GM21360 (cell line): ENCODE results near the gene PPP1R9A.

Experiments
- ATAC-seq: cut with Tn5 transposase; IDR thresholded peaks from one replicate; pipeline ENCODE4 v1.9.1; 2021; ENCODE audit warnings: mild to moderate bottlenecking, moderate library complexity; ENCODE audit not compliant: unreplicated experiment

Gene PPP1R9A

GRCh38 chr7:95092324-95092723, 184.9 kb downstream of the PPP1R9A start:
- ATAC-seq = no peak

GRCh38 chr7:95095259-95095965, 188.0 kb downstream of the PPP1R9A start:
- ATAC-seq = no peak

DNA sequence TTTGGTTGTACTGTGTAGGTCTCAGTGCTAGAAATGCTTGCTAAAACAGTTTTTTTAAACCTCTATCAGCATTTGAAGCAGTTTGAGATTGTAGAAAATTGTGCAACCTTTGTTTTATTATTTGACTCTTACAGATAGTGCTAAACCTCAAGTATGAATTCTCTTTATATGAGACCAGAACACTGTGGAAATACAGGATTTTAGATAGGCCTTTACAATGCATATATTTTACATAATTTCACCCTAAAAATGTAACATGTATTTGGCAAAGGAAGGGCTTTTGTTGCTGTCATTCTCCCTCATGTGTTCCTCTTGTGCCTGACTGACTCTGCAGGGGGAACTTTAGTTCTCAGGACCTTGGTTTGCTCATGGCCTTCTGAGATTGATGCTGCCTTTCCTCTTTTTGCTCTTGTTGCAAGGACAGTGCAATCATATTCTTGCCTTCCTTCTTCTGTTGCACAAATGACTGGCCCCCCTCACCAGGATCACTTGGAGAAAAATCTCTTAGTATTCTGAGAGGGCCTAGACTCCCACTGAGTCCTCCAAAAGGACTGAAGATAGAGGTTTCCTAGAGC, 188.7 kb downstream of the PPP1R9A start:
- ATAC-seq = no peak

DNA sequence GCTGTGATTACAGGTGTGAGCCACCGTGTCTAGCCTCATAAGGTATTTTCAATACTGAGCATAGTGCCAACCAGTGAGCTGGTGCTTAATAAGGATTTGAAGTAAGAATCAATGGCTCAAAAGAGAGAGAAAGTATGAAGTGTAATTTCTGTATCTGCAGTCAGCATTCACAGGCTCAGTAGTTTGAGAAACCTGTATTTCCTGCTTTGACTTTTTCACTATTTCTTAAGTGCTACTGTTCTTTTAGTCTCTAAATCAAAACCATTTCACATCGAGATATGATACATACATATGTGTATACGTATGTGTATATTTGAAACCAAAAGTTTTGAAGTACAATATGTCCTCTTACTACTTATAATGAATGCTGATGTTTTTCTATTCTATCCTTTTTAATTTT, 189.9 kb downstream of the PPP1R9A start:
- ATAC-seq = no peak

DNA sequence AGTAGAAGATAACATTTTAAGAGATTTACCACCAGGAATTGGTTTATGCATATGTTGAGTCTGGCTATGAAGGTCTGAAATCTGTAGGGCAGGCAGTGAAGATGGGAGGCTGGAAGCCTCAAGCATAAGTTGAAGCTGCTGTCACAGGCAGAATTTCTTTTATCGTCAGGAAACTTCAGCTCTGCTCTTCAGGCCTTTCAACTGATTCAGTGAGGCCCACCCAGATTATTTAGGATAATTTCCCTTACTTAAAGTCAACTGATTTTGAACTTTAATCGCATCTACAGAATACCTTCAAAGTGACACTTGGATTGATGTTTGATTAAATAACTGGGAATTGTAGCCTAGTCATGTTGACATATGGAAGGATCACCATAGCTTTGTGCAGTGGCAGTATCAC, 190.5 kb downstream of the PPP1R9A start:
- ATAC-seq = no peak

DNA sequence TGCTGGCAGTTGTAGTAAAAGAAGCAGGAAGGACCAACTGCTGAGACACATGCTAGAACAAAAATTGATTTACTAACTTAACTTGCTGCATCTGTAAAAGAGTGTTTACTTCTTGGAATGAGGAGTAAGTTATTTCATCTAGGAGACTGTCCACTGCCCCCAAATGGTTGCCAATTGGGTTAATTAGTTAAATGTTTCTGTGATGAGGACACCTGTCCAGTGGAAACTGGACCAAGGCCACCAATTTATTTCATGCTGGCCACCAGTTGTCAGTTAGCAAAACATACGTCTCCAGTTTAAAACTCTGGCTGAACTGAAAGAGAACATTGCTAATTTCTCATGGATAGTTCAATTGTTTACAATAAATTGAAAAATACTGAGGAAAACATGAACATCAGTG, 191.7 kb downstream of the PPP1R9A start:
- no peak for ATAC-seq

DNA sequence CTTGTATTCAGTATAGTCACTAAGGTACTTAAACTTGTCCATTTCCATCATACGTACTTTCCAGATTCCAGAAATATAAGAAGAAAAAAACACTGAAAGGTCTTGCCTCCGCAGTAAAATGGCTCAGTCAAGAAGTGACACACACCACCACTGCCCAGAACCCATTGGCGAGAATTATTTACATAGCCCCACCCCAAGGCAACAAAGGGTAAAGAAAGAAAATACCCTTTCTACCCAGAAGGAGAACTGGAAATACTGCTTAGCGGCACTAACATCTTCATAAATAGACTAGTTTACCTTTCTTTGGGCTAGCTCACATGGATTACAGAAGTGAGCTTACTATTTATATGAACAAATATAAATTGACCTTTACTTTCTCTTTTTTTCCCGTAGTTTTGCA, 194.0 kb downstream of the PPP1R9A start:
- ATAC-seq = no peak

DNA sequence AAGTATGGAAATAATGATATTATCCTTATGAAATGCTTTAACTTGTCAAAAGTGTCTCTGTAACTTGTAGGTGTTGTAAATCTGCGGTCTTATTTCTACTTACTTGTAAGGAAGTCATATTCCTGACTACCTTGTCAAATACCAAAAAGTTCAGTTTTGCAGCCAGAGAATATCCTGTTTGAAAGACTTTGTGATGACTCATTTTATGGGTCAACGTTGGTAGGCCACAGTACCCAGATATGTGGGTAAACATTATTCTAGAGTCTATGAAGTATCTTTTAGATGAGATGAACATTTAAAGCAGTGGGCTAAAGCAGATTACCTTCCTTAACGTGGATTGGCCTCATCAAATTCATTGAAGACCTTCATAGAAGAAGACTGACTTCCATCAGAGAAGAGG, 195.3 kb downstream of the PPP1R9A start:
- ATAC-seq = no peak

- ATAC-seq = no peak
Measured at GRCh38 chr7:95104739-95105138, 197.3 kb downstream of the PPP1R9A start.

DNA sequence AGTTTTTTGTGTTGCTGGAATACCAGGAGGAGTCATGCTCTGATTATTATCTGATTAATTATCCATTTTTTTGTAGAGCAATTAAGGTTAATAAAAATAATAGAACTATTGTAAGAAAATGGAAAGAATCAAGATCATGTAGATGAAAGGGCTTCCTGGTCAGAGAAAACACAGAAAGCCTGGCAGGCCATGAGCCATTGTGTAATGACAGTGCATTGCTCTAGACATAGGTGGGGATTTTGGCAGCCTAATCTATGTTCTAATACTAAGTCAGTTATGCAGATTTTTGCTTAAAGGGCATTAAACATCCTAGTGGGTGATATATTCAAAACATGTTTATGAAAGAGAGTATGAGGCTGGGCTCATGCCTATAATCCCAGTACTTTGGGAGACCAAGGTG, 198.2 kb downstream of the PPP1R9A start:
- no peak for ATAC-seq

- no peak for ATAC-seq
Measured at GRCh38 chr7:95106401-95106800, 199.0 kb downstream of the PPP1R9A start.

- no peak for ATAC-seq
Measured at GRCh38 chr7:95110707-95111106, 203.3 kb downstream of the PPP1R9A start.

GRCh38 chr7:95113590-95113989, 206.2 kb downstream of the PPP1R9A start:
- no peak for ATAC-seq

- ATAC-seq = no peak
Measured at GRCh38 chr7:95126053-95126709, 218.8 kb downstream of the PPP1R9A start.

DNA sequence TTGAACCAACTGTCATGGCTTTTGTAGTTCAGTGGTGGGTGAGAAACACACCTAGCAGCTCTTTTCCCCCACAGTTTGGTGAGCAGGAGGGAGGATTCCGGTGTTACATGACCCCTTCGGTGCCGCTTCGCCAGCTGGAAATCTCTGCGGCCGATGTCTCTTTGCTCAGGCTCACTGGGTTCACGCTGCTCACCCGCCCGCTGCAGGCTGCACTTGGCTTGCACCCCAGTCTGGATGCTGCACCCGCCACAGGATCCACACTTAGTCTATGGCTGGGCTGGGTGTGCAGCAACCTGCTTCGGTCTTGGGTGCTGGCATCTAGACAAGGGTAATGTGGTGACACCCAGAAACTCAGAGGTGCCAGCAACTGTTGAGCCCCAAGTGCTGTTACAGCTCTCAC, 225.1 kb downstream of the PPP1R9A start:
- ATAC-seq = no peak

DNA sequence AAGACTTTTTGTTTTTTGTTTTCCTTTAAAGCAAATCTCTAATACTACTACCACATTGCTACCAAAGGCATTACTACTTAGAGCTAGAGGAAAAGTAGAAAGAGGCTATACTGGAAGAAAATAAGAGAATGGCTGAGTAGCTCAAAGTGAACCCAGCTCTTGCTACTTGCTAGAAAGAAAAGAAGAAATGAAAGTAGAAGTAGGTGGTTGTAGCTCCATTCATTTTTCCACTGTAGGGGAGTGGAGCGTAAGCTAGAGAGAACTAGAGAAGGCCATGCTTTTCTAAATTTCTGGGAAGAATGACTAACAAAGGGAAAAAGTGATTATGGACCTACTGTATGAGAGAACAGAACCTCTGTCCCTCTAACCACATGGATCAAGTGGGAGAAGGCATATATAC, 232.5 kb downstream of the PPP1R9A start:
- ATAC-seq = no peak

DNA sequence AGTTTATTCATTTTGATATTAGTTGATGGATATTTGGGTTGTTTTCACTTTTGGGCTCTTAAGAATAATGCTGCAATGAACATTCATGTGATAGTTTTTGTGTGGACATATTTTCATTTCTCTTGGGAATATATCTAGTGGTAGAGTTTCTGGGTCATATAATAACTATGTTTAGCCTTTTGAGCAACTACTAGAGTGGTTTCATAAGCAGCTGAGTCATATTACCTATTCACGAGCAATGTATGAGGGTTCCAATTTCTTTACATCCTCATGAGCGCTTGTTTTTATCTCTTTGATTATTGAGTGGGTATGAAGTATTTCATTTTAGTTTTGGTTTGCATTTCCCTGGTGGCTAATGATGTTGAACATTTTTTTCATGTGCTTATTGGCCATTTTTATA, 234.4 kb downstream of the PPP1R9A start:
- no peak for ATAC-seq

- no peak for ATAC-seq
Measured at GRCh38 chr7:95144256-95144655, 236.9 kb downstream of the PPP1R9A start.

DNA sequence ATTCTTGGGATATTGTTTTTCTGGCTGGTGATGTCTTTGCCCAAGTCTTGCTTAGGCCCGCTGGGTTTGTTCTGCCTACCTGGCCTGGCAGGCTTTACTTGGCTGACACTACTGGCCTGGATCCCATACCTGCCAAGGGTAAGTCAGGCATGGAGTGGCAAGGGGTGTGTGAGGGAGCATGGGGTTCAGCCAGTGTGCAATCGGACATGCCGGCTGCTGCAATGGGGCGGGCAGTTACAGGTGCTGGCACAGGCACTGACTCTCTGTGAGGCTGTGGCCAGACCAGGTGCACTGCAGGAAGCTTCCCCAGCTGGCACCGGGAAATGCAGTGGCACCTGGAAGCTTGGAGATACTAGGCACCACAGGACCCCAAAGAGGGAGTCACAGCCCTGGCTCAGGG, 248.6 kb downstream of the PPP1R9A start:
- ATAC-seq = no peak

DNA sequence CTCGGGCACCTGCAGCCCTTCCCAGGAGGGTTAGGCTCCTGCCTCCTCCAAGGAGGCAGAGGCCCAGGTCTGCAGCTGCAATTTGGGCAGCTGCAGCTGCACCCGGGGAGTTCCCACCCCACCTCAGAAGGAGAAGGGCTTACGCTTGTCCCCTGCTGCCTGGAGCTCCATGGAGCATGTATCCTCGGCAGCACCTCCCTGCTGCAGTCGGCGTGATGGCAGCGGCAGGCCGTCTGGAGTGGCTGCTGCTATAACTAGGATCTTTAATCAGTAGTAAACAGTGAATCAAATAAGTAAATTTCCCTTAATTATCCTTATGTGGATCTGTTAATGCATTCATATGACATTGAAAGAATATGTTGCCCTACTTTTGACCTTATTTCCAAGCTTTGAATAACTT, 250.0 kb downstream of the PPP1R9A start:
- no peak for ATAC-seq

DNA sequence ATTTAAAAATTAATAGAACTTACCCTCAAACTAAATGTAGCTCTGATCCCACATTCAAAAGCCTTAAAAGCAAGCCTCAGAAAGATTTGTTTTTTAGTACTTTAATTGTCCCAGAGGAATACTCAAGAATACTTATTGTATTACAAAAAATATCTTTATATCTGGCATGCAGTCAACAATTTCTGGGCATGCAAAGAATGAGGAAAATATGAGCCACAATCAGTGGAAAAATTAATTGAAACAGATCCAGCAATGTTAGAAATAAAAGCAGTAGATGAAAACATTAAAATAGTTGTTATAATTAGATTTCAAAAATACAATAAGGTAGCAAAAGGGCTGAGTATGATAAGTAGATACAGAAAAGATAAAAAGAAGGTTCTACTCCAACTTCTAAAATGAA, 262.3 kb downstream of the PPP1R9A start:
- no peak for ATAC-seq

DNA sequence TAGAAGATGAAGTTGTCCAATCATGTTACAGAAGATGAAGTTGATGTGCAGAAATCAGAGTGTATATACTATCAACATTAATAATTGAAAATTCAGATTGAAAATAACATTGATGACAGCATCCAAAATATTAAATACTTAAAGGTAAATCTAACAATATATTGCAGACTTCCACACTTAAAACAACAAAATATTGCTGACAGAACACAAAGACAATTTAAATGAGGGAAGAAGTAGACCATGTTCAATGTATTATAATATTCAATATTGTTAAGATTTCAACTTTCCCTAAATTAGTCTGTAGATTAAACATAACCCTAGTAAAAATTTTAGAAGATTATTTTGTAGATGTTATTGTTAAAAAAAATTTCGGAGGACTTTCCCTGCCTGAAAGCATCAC, 265.0 kb downstream of the PPP1R9A start:
- no peak for ATAC-seq
